ENCODE data around the gene HOXD8. TPM values are rescaled to one million over a fixed set of nuclear protein-coding genes. Genes with fewer than 3 reads are reported as not detected.

HOXD8 gene
- total RNA-seq, 1 experiment from 2014 or later: 1.4 TPM

DNA sequence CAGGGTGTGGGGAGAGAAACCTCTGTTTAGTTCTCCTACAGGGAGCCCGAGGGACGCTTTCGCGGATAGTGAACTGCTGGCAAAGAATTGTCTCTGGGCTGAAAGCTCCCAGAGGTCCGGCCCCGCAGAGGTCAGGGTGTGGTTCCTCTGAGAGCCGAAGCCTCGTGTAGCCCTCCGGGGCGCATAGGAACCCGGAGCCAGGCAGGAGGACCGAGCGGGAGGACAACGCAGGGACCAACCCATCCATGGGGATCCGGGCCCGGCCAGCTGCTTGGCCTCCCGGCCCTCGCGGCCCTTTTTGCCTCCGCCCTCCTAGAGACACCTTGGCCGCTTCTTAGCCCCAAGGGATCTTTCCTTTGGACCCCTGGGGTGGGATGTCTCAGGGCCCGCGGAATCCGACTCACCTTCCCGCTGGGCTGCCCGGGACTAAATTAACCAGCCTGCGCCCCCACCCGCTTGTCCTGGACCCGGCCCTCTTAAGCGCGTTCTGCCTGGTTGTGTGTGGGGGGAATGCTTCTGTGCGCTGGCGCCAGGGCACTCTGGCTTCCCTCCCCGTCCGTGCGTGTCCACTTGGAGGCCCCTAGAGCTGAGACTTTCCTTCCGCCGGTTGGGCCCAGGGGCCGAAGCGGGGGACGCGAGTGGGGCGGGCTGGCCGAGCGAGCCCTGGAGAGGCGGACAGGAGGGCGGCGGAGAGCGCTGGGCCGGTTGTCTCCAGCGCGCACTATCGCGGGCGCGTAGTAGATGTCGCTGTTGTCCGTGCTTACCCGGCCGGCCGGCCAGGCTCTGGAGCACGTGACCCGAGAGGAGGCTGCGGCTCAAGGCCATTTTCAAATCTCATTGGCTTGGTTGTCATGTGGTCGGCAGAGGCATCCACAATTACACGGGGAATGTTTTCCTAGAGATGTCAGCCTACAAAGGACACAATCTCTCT, 13.4 kb upstream of the HOXD8 start, which contains the start of gene HOXD10:
Gene HOXD10, plus strand, starts transcription at position 896 of the 931 bp plus-strand sequence. CDS start 56 bp downstream, outside the sequence.
- no peak for DNase-seq (ENCODE audit: low read depth)

DNA sequence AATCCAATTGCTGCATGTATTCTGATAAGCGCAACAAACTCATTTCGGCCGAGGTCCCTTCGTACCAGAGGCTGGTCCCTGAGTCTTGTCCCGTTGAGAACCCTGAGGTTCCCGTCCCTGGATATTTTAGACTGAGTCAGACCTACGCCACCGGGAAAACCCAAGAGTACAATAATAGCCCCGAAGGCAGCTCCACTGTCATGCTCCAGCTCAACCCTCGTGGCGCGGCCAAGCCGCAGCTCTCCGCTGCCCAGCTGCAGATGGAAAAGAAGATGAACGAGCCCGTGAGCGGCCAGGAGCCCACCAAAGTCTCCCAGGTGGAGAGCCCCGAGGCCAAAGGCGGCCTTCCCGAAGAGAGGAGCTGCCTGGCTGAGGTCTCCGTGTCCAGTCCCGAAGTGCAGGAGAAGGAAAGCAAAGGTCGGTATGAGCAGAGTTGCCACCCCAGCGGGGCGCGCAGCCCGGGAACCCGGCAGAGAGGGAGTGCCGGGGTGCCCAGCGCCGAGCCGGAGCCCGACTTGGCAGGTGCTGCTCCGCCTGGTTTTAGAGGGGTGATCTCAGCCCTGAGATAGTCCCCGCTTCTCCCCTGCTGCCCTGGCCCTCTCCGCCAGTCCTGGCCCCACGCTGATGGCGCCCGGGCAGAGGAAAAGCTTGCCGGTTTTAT, 12.2 kb upstream of the HOXD8 start:
- DNase-seq (ENCODE audit: low read depth): no peak

DNA sequence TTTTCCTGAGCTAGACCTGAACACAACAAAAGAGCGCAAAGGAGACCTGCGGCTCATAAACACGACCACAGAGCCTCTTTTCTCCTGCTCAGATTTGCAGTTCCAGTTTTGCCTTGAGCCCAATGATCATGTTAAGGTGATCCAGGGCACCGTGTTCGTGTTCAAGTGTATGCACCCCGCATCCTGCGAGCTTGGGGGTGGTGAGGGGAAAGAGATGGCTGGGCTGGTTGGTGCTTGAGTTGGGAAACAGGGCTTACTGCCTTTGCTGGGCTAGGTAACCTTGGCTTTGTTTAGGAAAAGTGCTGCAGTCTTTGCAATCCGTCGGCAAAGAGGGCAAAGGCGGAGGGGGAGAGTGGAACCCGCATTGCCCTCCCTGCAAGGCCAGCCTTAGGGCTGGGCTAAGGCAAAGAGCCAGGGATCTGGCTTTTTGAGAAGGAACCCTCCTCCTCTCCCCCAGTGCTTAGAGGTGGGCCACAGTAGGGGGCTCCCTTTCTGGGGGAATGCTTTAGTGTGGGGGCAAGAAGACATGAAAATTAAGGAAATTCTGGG, 11.6 kb upstream of the HOXD8 start:
- no peak for DNase-seq (ENCODE audit: low read depth)

DNA sequence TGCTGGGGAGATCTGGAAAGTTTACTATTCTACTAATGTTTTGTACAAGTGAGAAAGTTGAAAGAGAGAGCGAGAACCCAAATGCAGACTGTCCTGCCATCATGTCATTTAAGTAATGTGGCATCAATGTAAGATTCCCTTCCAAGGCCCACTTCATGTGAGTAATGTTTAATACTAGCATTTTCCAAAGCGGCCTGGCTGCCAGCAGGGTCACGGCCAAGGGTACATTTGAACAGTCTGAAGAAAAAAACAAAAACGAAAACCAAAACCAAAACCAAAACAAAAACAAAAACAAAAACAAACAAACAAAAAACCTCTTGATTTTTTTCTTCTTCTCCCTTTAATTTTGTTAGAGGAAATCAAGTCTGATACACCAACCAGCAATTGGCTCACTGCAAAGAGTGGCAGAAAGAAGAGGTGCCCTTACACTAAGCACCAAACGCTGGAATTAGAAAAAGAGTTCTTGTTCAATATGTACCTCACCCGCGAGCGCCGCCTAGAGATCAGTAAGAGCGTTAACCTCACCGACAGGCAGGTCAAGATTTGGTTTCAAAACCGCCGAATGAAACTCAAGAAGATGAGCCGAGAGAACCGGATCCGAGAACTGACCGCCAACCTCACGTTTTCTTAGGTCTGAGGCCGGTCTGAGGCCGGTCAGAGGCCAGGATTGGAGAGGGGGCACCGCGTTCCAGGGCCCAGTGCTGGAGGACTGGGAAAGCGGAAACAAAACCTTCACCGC, 10.7 kb upstream of the HOXD8 start:
- DNase-seq (ENCODE audit: low read depth): peak; percentile 38

GRCh38 chr2:176120364-176121189, 8.9 kb upstream of the HOXD8 start:
- no peak for DNase-seq (ENCODE audit: low read depth)

- no peak for DNase-seq (ENCODE audit: low read depth)
These were observed 8.1 kb upstream of the HOXD8 start for GRCh38 chr2:176121190-176122051.

DNA sequence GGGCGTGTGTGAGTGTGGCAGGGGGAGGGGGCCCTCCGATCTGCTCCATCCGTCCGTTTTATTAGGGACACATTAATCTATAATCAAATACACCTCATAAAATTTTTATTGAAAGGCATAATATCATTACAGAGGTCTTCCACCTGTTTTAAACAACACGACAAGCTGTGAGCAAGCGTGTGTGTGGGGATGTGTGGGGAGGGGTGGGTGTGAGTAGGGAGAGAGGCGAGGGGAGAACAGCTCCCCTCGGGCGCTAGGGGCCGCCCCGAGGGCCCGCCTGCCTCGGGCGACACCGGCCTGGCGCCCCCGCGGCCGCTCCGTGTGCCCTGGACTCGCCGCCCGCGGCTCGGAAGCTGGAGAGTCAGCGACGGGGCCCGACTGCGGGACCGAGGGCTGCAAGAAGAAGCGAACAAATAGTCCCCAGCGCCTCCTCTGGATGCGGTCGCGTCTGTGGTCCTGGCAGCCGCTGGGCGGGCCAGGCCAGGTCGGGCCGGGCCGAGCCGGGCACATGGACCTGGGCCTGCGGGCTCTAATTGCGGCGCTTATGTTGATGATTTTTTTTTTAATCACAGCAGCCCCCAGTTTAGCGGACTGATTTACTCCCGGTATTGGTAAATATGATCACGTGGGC, 7.3 kb upstream of the HOXD8 start:
- peak; percentile 25 for DNase-seq (ENCODE audit: low read depth)

- DNase-seq (ENCODE audit: low read depth): no peak
These were observed 6.7 kb upstream of the HOXD8 start, which contains the start of gene HOXD9 for GRCh38 chr2:176122683-176123410. Gene HOXD9, plus strand, starts transcription at chr2:176122719. Its CDS starts 50 bp downstream, at chr2:176122769.

- no peak for DNase-seq (ENCODE audit: low read depth)
These were observed 5.9 kb upstream of the HOXD8 start for GRCh38 chr2:176123411-176124109.

GRCh38 chr2:176124110-176124946, 5.2 kb upstream of the HOXD8 start:
- DNase-seq (ENCODE audit: low read depth): no peak

DNA sequence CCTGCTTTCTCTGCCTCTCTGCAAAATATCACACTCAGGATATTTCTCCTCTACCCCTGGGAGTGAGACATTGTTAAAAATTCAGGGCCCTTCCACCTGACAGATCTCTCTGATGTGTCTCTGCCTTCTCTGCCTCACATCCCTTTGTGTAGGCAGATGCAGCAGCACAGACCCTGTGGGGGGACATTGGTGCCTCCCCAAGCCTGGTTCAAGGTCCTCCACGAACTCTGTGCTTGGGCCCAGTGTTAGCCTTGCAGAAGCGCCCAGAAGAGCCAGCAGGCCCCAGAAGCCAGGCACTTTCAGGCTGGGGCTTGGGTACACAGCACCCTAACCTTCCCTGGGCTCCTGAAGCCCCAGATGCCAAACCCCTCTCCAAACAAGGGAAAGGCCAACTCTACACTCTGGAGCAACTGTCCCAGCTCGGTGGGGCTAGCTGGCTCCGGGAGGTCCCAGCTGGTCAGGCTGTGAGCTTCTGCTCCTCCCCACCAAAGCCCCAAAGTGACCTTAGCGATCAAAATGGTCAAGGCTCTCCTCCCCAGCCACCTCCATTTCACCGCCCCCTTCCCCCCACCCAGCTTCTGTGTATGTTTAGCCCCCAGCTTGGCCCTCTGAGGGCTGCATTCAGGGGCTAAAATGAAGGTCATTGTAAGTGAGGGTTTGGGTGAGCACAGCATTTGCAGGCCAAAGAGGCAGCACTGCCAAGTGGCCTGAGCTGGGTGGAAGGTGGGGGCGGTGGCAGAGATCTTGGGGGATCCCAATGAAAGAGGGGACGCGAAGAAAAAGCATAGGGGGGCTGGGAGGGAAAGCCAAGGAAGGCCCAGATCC, 4.3 kb upstream of the HOXD8 start:
- DNase-seq (ENCODE audit: low read depth): no peak

- DNase-seq (ENCODE audit: low read depth): no peak
These were observed 3.8 kb upstream of the HOXD8 start for GRCh38 chr2:176125772-176126054.

GRCh38 chr2:176126929-176127773, 2.4 kb upstream of the HOXD8 start:
- DNase-seq (ENCODE audit: low read depth): peak; percentile 47

DNA sequence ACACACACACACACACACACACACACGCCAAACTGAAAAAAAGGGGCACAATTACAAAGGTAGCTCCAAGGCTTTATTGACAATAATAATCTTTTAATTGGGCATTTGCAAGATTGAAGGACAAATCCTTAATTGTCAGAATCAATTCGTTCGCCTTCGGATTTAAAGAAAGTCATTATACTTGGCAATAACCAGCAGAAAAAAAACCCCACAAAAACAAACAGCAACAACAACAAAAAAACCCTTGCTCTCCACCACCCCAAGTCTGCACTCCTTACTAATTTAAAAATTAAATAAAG, 1.8 kb upstream of the HOXD8 start:
- DNase-seq (ENCODE audit: low read depth): no peak

DNA sequence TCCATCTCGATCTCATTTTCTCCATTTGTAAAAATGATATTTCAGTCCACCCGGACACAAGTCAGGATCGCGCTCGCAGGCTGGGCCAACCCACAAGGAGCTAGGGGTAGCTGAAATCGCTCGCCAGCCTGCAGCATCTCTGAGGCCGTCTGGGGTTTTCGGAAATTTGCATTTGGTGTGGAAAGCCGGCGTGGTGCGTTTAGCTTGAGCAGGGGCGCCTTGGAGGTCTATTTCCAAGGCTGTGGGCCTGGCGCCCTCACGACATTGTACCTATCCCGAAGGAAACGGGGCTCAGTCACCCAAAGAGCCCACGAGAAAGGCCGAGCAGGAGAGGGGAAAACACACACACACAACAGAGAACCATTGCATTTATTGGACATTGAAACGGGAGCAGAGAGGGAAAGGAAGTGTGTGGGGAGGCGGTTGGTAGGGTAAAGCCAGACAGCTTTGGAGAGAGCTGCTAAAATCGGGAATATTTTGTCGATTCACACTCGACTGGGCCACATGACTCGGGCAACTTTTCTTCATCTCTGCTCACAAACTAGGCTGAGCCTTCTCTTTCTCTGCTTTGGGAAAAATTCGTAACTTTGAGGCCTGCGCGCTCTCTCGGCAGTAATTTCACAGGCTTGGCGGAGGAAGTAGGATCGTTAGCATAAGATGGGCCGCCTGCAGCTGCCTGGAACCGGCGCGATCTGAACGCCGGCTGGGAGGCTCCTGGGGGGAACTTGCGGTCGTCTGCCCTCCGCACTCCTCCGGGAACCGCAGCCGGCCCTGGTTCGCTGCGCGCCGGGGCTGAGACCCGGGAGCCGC, 1.1 kb upstream of the HOXD8 start:
- DNase-seq (ENCODE audit: low read depth): no peak

Data from LHCN-M2 (cell line).